H1 (cell line): ENCODE data around the gene GGA3. TPM values are rescaled to one million over a fixed set of nuclear protein-coding genes. Genes with fewer than 3 reads are reported as not detected.

Source experiments
- CTCF ChIA-PET: fragments of 300-600 bp; sonication (Branson Sonifier 250); formaldehyde crosslinking; loops from one replicate; lab custom pipeline; 2021; ENCODE audit not compliant: partially characterized antibody; lab: Charles Lee
- POLR2A ChIA-PET: fragments of 300-600 bp; sonication (Branson Sonifier 250); formaldehyde crosslinking; loops from one replicate; lab custom pipeline; 2021; ENCODE audit warnings: inconsistent platforms; ENCODE audit not compliant: partially characterized antibody; lab: Charles Lee
- DNase-seq, 2 experiments: peaks; one replicate each; pipeline versions ENCODE4 v3.0.0 to v3.0.0-alpha.2; 2010 to 2022; ENCODE audit warnings: low spot score in 2 of 2, low read depth in 1 of 2, mixed read lengths in 1 of 2
- FAIRE-seq: peaks from 2 replicates; lab custom pipeline; 2011; peaks lifted over from hg19 to GRCh38; lab: Jason Lieb, UNC
- H2AFZ ChIP-seq: 2 replicates; pipeline ENCODE4 v1.8.1; 2012; ENCODE audit warnings: low read length, inconsistent platforms
- H2AK5ac ChIP-seq: 2 replicates; pipeline ENCODE4 v1.6.1; 2013; ENCODE audit warnings: low read depth, low read length
- H2BK120ac ChIP-seq: replicated peaks from 2 replicates; pipeline ENCODE3; 2013; ENCODE audit warnings: low read depth, low read length, inconsistent platforms
- H2BK12ac ChIP-seq: 2 replicates; pipeline ENCODE4 v1.6.1; 2013; ENCODE audit warnings: low read depth, low read length
- H2BK15ac ChIP-seq: 2 replicates; pipeline ENCODE4 v1.6.1; 2013; ENCODE audit warnings: low read length
- H2BK20ac ChIP-seq: 2 replicates; pipeline ENCODE4 v1.6.1; 2013; ENCODE audit warnings: low read length
- H2BK5ac ChIP-seq: 2 replicates; pipeline ENCODE4 v1.6.1; 2013; ENCODE audit warnings: low read depth, low read length
- H3K14ac ChIP-seq: 2 replicates; pipeline ENCODE4 v1.6.1; 2013; ENCODE audit warnings: inconsistent platforms; ENCODE audit not compliant: insufficient read length
- H3K18ac ChIP-seq: 2 replicates; pipeline ENCODE4 v1.6.1; 2013; ENCODE audit warnings: low read length; ENCODE audit errors: extremely low read depth
- H3K23ac ChIP-seq: 2 replicates; pipeline ENCODE4 v1.6.1; 2013; ENCODE audit warnings: inconsistent platforms; ENCODE audit not compliant: insufficient read length
- H3K23me2 ChIP-seq: 2 replicates; pipeline ENCODE4 v1.6.1; 2013; ENCODE audit warnings: low read depth, low read length
- H3K27ac ChIP-seq: 2 replicates; pipeline ENCODE4 v1.6.1; 2011; ENCODE audit warnings: low read depth, low read length, inconsistent platforms
- H3K27me3 ChIP-seq, 4 experiments: replicated peaks in 1 of 4; 1 replicate in 1 of 4; 2 replicates in 3 of 4; pipeline versions ENCODE4 v1.6.1 to v1.8.1; 2011 to 2013; ENCODE audit warnings: low read length in 3 of 4, mild to moderate bottlenecking in 3 of 4, inconsistent platforms in 2 of 4, mixed read lengths in 2 of 4, moderate library complexity in 1 of 4; ENCODE audit not compliant: control insufficient read depth in 3 of 4, insufficient read depth in 3 of 4; ENCODE audit errors: extremely low read depth in 1 of 4
- H3K36me3 ChIP-seq, 4 experiments: 2 replicates each; pipeline versions ENCODE4 v1.6.1 to v1.8.1; 2011 to 2013; ENCODE audit warnings: mild to moderate bottlenecking in 4 of 4, low read length in 3 of 4, moderate library complexity in 2 of 4, control low read depth in 1 of 4, inconsistent platforms in 1 of 4; ENCODE audit not compliant: insufficient read depth in 4 of 4, control insufficient read depth in 2 of 4
- H3K4ac ChIP-seq: replicated peaks from 2 replicates; pipeline ENCODE3; 2013; ENCODE audit warnings: low read length, low read depth, mixed read lengths, inconsistent platforms; ENCODE audit not compliant: insufficient read length
- H3K4me1 ChIP-seq, 4 experiments: replicated peaks in 1 of 4; 1 replicate in 1 of 4; 2 replicates in 3 of 4; pipeline versions ENCODE4 v1.6.1 to v1.8.1; 2011 to 2013; ENCODE audit warnings: low read length in 3 of 4, inconsistent platforms in 2 of 4, mixed read lengths in 1 of 4; ENCODE audit not compliant: insufficient read depth in 4 of 4, control insufficient read depth in 3 of 4
- H3K4me2 ChIP-seq, 2 experiments: 2 replicates each; pipeline versions ENCODE4 v1.6.1 to v1.8.1; 2011 to 2013; ENCODE audit warnings: low read depth in 2 of 2, low read length in 2 of 2, control low read depth in 1 of 2, inconsistent platforms in 1 of 2, mild to moderate bottlenecking in 1 of 2; ENCODE audit not compliant: insufficient read depth in 1 of 2
- H3K4me3 ChIP-seq, 4 experiments: fragments of 200-600, 300-600 bp in 1 of 4; sonication (generic), shearing (Covaris generic), sonication (Bioruptor Twin) in 1 of 4; 2 replicates each; pipeline versions ENCODE4 v1.5.1 to v1.8.1; 2011 to 2016; ENCODE audit warnings: low read length in 4 of 4, low read depth in 3 of 4, control low read depth in 2 of 4, inconsistent platforms in 2 of 4, mild to moderate bottlenecking in 2 of 4, mixed read lengths in 1 of 4, moderate library complexity in 1 of 4; ENCODE audit not compliant: insufficient read depth in 2 of 4; ENCODE audit errors: extremely low read depth in 1 of 4
- H3K56ac ChIP-seq: replicated peaks from 2 replicates; pipeline ENCODE3; 2013; ENCODE audit warnings: low read depth, mild to moderate bottlenecking, mixed read lengths, low read length, inconsistent platforms; ENCODE audit not compliant: insufficient read length
- H3K79me1 ChIP-seq: 2 replicates; pipeline ENCODE4 v1.6.1; 2013; ENCODE audit warnings: low read depth, low read length, control low read depth
- H3K79me2 ChIP-seq, 2 experiments: 2 replicates each; pipeline versions ENCODE4 v1.6.1 to v1.8.1; 2012 to 2013; ENCODE audit warnings: low read length in 2 of 2, mild to moderate bottlenecking in 2 of 2, inconsistent platforms in 1 of 2; ENCODE audit not compliant: insufficient read depth in 2 of 2, control insufficient read depth in 1 of 2
- H3K9ac ChIP-seq, 4 experiments: replicated peaks in 1 of 4; 1 replicate in 1 of 4; 2 replicates in 3 of 4; pipeline versions ENCODE4 v1.6.1 to v1.8.1; 2011 to 2013; ENCODE audit warnings: low read depth in 3 of 4, low read length in 3 of 4, control low read depth in 2 of 4, mild to moderate bottlenecking in 2 of 4, moderate library complexity in 2 of 4, inconsistent platforms in 1 of 4; ENCODE audit errors: extremely low read depth in 1 of 4
- H3K9me3 ChIP-seq, 2 experiments: 2 replicates each; pipeline versions ENCODE4 v1.6.1 to v1.8.1; 2012 to 2013; ENCODE audit warnings: mild to moderate bottlenecking in 2 of 2, moderate library complexity in 2 of 2, control low read depth in 1 of 2, inconsistent platforms in 1 of 2, low read depth in 1 of 2, low read length in 1 of 2, mixed read lengths in 1 of 2; ENCODE audit not compliant: insufficient read depth in 2 of 2
- H4K20me1 ChIP-seq, 2 experiments: replicated peaks in 1 of 2; 2 replicates each; pipeline versions ENCODE3 to v1.8.1; 2011 to 2013; ENCODE audit warnings: inconsistent platforms in 2 of 2, low read length in 2 of 2, mild to moderate bottlenecking in 1 of 2; ENCODE audit not compliant: insufficient read depth in 2 of 2, control insufficient read depth in 1 of 2
- H4K5ac ChIP-seq: 2 replicates; pipeline ENCODE4 v1.6.1; 2013; ENCODE audit warnings: low read length, low read depth, mixed read lengths, inconsistent platforms; ENCODE audit not compliant: insufficient read length
- H4K8ac ChIP-seq: 2 replicates; pipeline ENCODE4 v1.8.0; 2013; ENCODE audit warnings: mild to moderate bottlenecking, moderate library complexity, low read length, inconsistent platforms; ENCODE audit not compliant: insufficient read depth; ENCODE audit errors: extremely low read depth
- H4K91ac ChIP-seq: replicated peaks from 2 replicates; pipeline ENCODE3; 2013; ENCODE audit warnings: low read length, mixed read lengths, inconsistent platforms; ENCODE audit not compliant: insufficient read length
- BACH1 ChIP-seq: IDR thresholded peaks from 2 replicates; pipeline ENCODE4 v1.6.1; 2012; ENCODE audit warnings: low read length, improper control_type of control experiment
- CREB1 ChIP-seq: IDR thresholded peaks from 2 replicates; pipeline ENCODE4 v1.6.1; 2012; ENCODE audit warnings: inconsistent platforms
- EP300 ChIP-seq, 2 experiments: IDR thresholded peaks; 1 replicate in 1 of 2; 2 replicates in 1 of 2; pipeline ENCODE4 v1.6.1; 2011 to 2012; ENCODE audit warnings: low read depth in 2 of 2, low read length in 2 of 2, mild to moderate bottlenecking in 2 of 2, borderline replicate concordance in 1 of 2, inconsistent platforms in 1 of 2, moderate library complexity in 1 of 2
- HDAC2 ChIP-seq, 2 experiments: fragments of 300-600 bp in 1 of 2; sonication (generic) in 1 of 2; IDR thresholded peaks; 2 replicates each; pipeline ENCODE4 v1.6.1; 2011 to 2012; ENCODE audit warnings: low read depth in 2 of 2, low read length in 2 of 2, mild to moderate bottlenecking in 2 of 2, moderate library complexity in 2 of 2, borderline replicate concordance in 1 of 2, inconsistent platforms in 1 of 2
- POLR2A ChIP-seq, 2 experiments: IDR thresholded peaks; 1 replicate in 1 of 2; 2 replicates in 1 of 2; pipeline ENCODE4 v1.6.1; 2011; ENCODE audit warnings: low read depth in 2 of 2, low read length in 2 of 2, mild to moderate bottlenecking in 2 of 2; ENCODE audit errors: control extremely low read depth in 1 of 2
- SP1 ChIP-seq: IDR thresholded peaks from 2 replicates; pipeline ENCODE4 v1.6.1; 2011; ENCODE audit warnings: low read depth, low read length
- SP4 ChIP-seq: IDR thresholded peaks from 2 replicates; pipeline ENCODE4 v1.6.1; 2012; ENCODE audit warnings: low read length, inconsistent platforms
- TAF7 ChIP-seq: optimal IDR thresholded peaks from 2 replicates; pipeline ENCODE3; 2011; ENCODE audit warnings: low read depth, mild to moderate bottlenecking, inconsistent platforms, low read length, moderate library complexity, borderline replicate concordance
- YY1 ChIP-seq: IDR thresholded peaks from 2 replicates; pipeline ENCODE4 v1.6.1; 2011; ENCODE audit warnings: low read depth, mild to moderate bottlenecking, low read length
- ZNF274 ChIP-seq: IDR thresholded peaks from 2 replicates; pipeline ENCODE4 v1.7.0; 2012; ENCODE audit warnings: low read length, borderline replicate concordance; ENCODE audit errors: extremely low read depth
- WGBS, 2 experiments: shearing (Covaris generic) in 1 of 2; methylation state at CpG; one replicate each; pipeline versions ENCODE4 v1.1.6 to v1.1.7; 2013 to 2015; ENCODE audit warnings: low lambda C conversion rate in 2 of 2, mixed read lengths in 2 of 2, inconsistent platforms in 1 of 2, low coverage in 1 of 2, missing lambda C conversion rate in 1 of 2; ENCODE audit not compliant: insufficient replicate concordance in 2 of 2, insufficient coverage in 1 of 2, insufficient read length in 1 of 2; ENCODE audit errors: extremely low coverage in 1 of 2, missing lambda C conversion rate in 1 of 2; 5-methylcytosine and 5-hydroxymethylcytosine counted together
- polyA plus RNA-seq, 7 experiments: library from polyadenylated mRNA; depleted of rRNA in 3 of 7; stranded (reverse) in 5 of 7; unstranded in 2 of 7; fragments of >200 nt in 5 of 7; fragments of 200-250 nt in 2 of 7; gene quantifications; 1 replicate in 5 of 7; 2 replicates in 1 of 7; 4 replicates in 1 of 7; pipeline versions ENCODE4 v1.2.1 to v1.2.3, GENCODE V29; 2011 to 2013; ENCODE audit warnings: missing spikeins in 2 of 7, mixed read lengths in 2 of 7
- total RNA-seq: library from RNA; stranded (reverse); fragmentation: NEBNext Ultra II Directional; extraction: Animal tissue kit (Norgen Biotek cat#: 25700); gene quantifications from 2 replicates; pipeline ENCODE4 v1.2.1, GENCODE V29; 2021
- TF ChIP-seq, protein P1 (sequence below): IDR thresholded peaks from 2 replicates; pipeline ENCODE4 v1.6.1; 2012; ENCODE audit warnings: inconsistent platforms

Gene GGA3
- total and polyA plus RNA-seq, 2 of the 8 experiments (the other 6 are each of a cell fraction or from before 2014, with no cell fraction given): 40.6 to 60.0 TPM

DNA sequence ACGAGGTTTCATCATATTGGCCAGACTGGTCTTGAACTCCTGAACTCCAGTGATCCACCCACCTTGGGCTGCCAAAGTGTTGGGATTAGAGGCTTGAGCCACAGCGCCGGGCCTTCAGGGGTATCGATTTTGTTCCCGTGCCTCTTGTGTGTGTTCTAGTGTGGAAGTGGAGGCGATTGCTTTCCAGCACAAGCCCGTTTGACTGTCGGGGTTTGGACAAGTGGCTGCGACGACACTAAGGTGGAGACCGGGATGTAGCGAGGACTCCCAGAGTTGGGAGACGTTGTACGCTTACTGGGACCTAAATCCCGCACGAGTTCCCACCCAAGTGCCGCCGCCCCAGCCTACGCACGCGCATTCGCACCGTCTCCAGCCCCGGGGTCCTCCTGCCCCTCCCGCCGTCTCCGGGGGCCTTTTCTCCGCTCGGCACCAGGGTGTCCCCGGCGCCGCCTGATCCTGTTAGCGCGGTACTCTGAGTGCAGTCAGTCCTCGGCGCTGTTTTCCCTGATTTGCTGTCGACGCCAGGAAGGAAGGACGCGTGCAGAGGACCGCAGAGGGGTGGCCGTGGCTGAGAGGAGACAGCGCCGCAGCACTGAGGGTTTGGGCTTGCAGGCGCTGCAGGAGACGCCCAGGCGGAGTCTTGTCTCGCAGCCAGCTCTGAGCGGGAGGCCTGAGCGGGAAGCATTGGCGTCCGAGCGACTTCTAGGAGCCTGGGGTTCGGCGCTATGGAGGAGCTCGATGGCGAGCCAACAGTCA lies 56.2 kb downstream of the GGA3 start, which contains the start of gene NUP85:
TSS of gene NUP85 (plus strand) at position 643 of the 756 bp plus-strand sequence. CDS start at position 726, 83 bp downstream.
- H3K14ac ChIP-seq: no peak within 1 kb of the TSS
- peak within 1 kb of the TSS; percentile 94 for H2BK120ac ChIP-seq
- H4K5ac ChIP-seq: peak within 1 kb of the TSS; percentile 100
- no peak for FAIRE-seq
- H3K23ac ChIP-seq: no peak within 1 kb of the TSS
- WGBS, 2 experiments: 1% methylated on average over 57 of the region's 57 CpGs; no CpG with 5 or more reads in 1 of the 2 experiments
- H2BK12ac ChIP-seq: peak within 1 kb of the TSS; percentile 93; the same call in 1 of the 2 replicates
- POLR2A ChIA-PET: interaction anchor here (0.6 to 4.2 kb wide), 20 partner anchors 12 to 193 kb away, joined by 3 to 29 read pairs (median 4); partner anchors contain the start of genes GGA3, JPT1, MRPL58 and MRPS7
- peak within 1 kb of the TSS; percentile 100 for H3K18ac ChIP-seq
- H2AK5ac ChIP-seq: no peak within 1 kb of the TSS
- H2BK15ac ChIP-seq: peak within 1 kb of the TSS; percentile 99
- H3K4ac ChIP-seq: no peak within 1 kb of the TSS
- H3K56ac ChIP-seq: peak within 1 kb of the TSS; percentile 98
- H4K8ac ChIP-seq: peak within 1 kb of the TSS; percentile 100
- H3K4me2 ChIP-seq: peak within 1 kb of the TSS; percentile 45 to 92
- peak; percentile 73 to 96 for DNase-seq
- peaks cover 6 to 38% of the 10 kb centered on the region in 2 experiments for H3K79me2 ChIP-seq
- peak within 1 kb of the TSS; percentile 89 for H2AFZ ChIP-seq
- no peaks in the 10 kb centered on the region for H3K79me1 ChIP-seq
- H2BK5ac ChIP-seq: peak within 1 kb of the TSS; percentile 100
- H4K20me1 ChIP-seq: peaks cover 0 to 3% of the 10 kb centered on the region in 2 experiments
- no peaks in the 10 kb centered on the region; the same call in 1 of the 2 replicates for H3K23me2 ChIP-seq
- CTCF ChIA-PET: interaction anchor here (0.6 to 4.0 kb wide), 9 partner anchors 10 to 339 kb away, joined by 3 to 30 read pairs (median 4); partner anchors contain the start of genes MIF4GD and NT5C
- H3K27me3 ChIP-seq: no peaks in the 10 kb centered on the region
- peak within 1 kb of the TSS; percentile 76 to 98 (median 92) for H3K4me3 ChIP-seq
- H3K4me1 ChIP-seq: peaks cover 0 to 2% (median 0%) of the 10 kb centered on the region in 4 experiments; a peak in 2 of 7 replicates
- H3K9me3 ChIP-seq: no peaks in the 10 kb centered on the region
- H4K91ac ChIP-seq: peak within 1 kb of the TSS; percentile 100
- peak within 1 kb of the TSS; percentile 99 for H3K27ac ChIP-seq
- peak within 1 kb of the TSS; percentile 94 to 98 (median 98) for H3K9ac ChIP-seq
- no peak within 1 kb of the TSS for H2BK20ac ChIP-seq
- peaks cover 2 to 10% (median 7%) of the 10 kb centered on the region in 4 experiments; a peak in 5 of 8 replicates for H3K36me3 ChIP-seq
- TF ChIP-seq EP300 (IDR thresholded peaks at IDR 0.05; ENCODE audit: borderline replicate concordance in 1 of 2, low read depth in 2 of 2, low read length in 2 of 2): no peak
- TF ChIP-seq POLR2A (IDR thresholded peaks at IDR 0.05; ENCODE audit: control extremely low read depth in 1 of 2, low read depth in 2 of 2, low read length in 2 of 2): peak in 1 of 2 experiments; percentile 79; a peak in 2 of 3 replicates
- no peak for TF ChIP-seq TAF7
- TF ChIP-seq BACH1: peak; percentile 59; the same call in 1 of the 2 replicates
- TF ChIP-seq YY1: no peak
- TF ChIP-seq, protein P1, sequence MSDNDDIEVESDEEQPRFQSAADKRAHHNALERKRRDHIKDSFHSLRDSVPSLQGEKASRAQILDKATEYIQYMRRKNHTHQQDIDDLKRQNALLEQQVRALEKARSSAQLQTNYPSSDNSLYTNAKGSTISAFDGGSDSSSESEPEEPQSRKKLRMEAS: peak; percentile 67
- no peak for TF ChIP-seq ZNF274
- no peak for TF ChIP-seq CREB1
- peak; percentile 100 for TF ChIP-seq SP4
- peak in 1 of 2 experiments; percentile 86; a peak in 1 of 4 replicates for TF ChIP-seq HDAC2 (IDR thresholded peaks at IDR 0.05; ENCODE audit: borderline replicate concordance in 1 of 2, low read depth in 2 of 2, low read length in 2 of 2)
- TF ChIP-seq SP1: no peak
